Activated CD4-positive, CD25-positive, alpha-beta regulatory T cell treated with anti-CD3 and anti-CD28 coated beads, Interleukin-2, amount 50 U/mL, for 16 hours (primary cell): Measurements from ENCODE around the gene IQCK.

Source experiments
- DNase-seq: peaks from one replicate; pipeline ENCODE4 v3.0.0-alpha.2; 2020; ENCODE audit warnings: low read depth, low spot score

IQCK gene

GRCh38 chr16:19804538-19805323 is 86.7 kb downstream of the IQCK start:
- no peak for DNase-seq

GRCh38 chr16:19805459-19806162 is 87.5 kb downstream of the IQCK start:
- DNase-seq, result no peak

GRCh38 chr16:19808061-19808641 is 90.1 kb downstream of the IQCK start:
- DNase-seq, result no peak

- no peak for DNase-seq
Observed at GRCh38 chr16:19809121-19809635, 91.1 kb downstream of the IQCK start.

- no peak for DNase-seq
Observed at GRCh38 chr16:19809693-19810092, 91.6 kb downstream of the IQCK start.

- no peak for DNase-seq
Observed at GRCh38 chr16:19810817-19811731, 93.0 kb downstream of the IQCK start.

GRCh38 chr16:19812986-19813385 is 94.9 kb downstream of the IQCK start:
- DNase-seq, result no peak

- no peak for DNase-seq
Observed at GRCh38 chr16:19815418-19815817, 97.3 kb downstream of the IQCK start.

GRCh38 chr16:19817122-19817521 is 99.1 kb downstream of the IQCK start:
- no peak for DNase-seq

- DNase-seq, result no peak
Observed at GRCh38 chr16:19817875-19818274, 99.8 kb downstream of the IQCK start.

GRCh38 chr16:19822533-19822932 is 104.5 kb downstream of the IQCK start:
- no peak for DNase-seq

- DNase-seq, result no peak
Observed at GRCh38 chr16:19823322-19823721, 105.3 kb downstream of the IQCK start.

GRCh38 chr16:19824216-19824615 is 106.1 kb downstream of the IQCK start:
- no peak for DNase-seq

- DNase-seq, result no peak
Observed at GRCh38 chr16:19829844-19830692, 112.0 kb downstream of the IQCK start.

GRCh38 chr16:19830902-19831560 is 113.0 kb downstream of the IQCK start:
- DNase-seq, result no peak

GRCh38 chr16:19831678-19832077 is 113.6 kb downstream of the IQCK start:
- DNase-seq, result no peak

- DNase-seq, result no peak
Observed at GRCh38 chr16:19833176-19833575, 115.1 kb downstream of the IQCK start.

GRCh38 chr16:19833581-19833980 is 115.5 kb downstream of the IQCK start:
- no peak for DNase-seq

- no peak for DNase-seq
Observed at GRCh38 chr16:19835196-19835595, 117.1 kb downstream of the IQCK start.

- no peak for DNase-seq
Observed at GRCh38 chr16:19835968-19836421, 117.9 kb downstream of the IQCK start.
